Activated CD8-positive, alpha-beta memory T cell treated with anti-CD3 and anti-CD28 coated beads, Interleukin-2, amount 50 U/mL, for 24 hours (primary cell): Measurements from ENCODE around the gene MIPEP.

Experiments
- DNase-seq: peaks from one replicate; pipeline ENCODE4 v3.0.0-alpha.2; 2020; ENCODE audit errors: extremely low read depth

MIPEP gene

DNA sequence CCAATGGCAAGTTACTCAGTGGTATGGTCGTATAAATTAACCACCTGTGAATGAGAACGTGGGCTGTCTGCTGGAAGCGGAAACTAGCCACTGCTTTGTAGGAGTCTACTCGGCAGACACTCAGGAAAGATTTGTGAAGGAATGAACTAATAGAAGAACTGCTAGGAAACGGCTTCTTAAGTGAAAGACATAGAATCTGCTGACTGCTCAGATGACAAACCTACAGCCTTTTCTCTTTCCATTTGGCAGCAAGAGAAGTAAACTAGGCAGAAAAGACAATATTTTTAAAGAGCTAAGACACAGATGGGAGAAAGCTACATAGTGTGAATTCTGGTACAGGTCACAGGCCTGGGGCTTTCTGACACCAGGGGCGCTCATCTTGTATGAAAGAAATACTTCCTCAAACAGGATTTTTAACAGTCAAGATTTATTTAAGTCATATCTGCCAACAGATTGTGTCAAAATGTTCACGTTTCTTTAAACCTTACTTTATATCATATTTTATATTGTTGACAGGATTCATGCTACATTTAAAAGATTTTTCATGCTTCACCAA, 78.4 kb downstream of the MIPEP start:
- no peak for DNase-seq

DNA sequence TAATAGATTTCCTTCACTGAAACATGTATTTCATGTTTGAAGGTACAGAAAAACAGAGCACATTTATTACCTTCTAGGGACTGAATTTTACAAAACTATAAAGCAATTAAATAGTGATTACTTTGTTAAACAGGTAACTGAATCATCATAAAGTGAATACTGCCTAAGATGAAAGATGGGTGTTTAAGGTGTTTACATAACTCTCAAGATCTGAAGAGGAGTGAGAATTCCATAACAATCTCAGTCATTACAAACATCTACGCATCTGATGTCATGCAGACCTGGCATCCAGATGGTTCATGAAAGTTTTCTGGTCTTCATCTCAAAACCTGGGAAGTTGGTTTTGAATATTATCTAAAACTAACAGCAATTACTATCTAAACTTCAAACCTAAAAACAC, 80.4 kb downstream of the MIPEP start:
- DNase-seq, result no peak

DNA sequence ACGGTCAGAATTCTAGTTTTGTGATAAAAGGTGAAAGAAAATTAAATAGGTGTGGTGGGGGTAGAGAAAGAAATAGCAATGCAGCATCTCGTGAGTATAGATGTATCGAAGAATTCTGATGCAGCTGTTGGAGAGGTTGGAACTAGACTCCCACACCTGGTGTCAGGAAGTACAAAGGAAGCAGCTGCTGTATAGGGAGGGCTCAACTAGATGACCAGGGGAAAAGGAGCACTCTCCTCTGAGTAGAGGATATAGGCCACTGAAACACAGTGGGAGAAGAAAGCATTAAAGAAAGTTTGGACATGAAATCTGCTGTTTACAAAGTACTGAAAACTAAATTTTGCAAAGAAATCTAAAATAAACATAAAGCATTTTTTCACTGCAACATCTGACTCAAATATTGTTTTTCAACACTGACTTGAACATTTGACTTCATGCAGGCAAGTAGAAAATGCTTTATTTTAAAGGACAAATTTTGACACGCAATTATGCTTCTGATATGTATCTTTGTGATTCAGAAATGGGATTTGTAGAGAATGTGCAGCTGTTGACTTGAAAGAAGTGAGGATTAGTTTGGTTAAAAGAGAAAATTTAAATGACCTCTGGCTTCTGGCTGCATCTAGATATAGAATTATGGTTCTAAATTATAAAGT, 82.2 kb downstream of the MIPEP start:
- DNase-seq, result no peak

- DNase-seq, result no peak
These were observed 83.4 kb downstream of the MIPEP start for GRCh38 chr13:23805821-23806220.

DNA sequence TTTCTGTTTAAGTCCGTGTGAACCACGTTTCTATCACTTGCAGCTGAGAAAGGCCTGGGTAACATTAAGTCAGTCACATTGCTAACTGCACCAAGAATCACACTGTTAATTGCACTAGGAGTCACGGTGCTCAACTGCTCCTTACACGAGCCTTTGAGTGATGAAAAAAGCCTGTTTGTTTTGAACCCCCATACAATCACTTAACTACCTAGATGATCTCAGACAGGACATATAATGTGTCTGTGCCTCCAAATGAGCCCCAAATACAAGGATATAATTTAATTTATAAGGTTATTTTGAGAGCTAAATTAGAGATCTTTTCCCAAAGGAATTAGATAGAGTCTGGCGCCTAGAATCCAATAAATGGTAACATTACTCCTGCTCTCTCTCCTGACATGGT, 84.1 kb downstream of the MIPEP start:
- DNase-seq, result no peak

- no peak for DNase-seq
These were observed 85.0 kb downstream of the MIPEP start for GRCh38 chr13:23804166-23804565.

- DNase-seq, result no peak
These were observed 88.1 kb downstream of the MIPEP start for GRCh38 chr13:23801141-23801540.

- DNase-seq, result no peak
These were observed 89.3 kb downstream of the MIPEP start for GRCh38 chr13:23799945-23800344.

- no peak for DNase-seq
These were observed 91.8 kb downstream of the MIPEP start for GRCh38 chr13:23797276-23797903.

- DNase-seq, result no peak
These were observed 92.6 kb downstream of the MIPEP start for GRCh38 chr13:23796551-23796950.

- DNase-seq, result no peak
These were observed 94.7 kb downstream of the MIPEP start for GRCh38 chr13:23794267-23795161.

- DNase-seq, result no peak
These were observed 95.5 kb downstream of the MIPEP start for GRCh38 chr13:23793711-23794110.

- DNase-seq, result no peak
These were observed 96.5 kb downstream of the MIPEP start for GRCh38 chr13:23792680-23793079.

DNA sequence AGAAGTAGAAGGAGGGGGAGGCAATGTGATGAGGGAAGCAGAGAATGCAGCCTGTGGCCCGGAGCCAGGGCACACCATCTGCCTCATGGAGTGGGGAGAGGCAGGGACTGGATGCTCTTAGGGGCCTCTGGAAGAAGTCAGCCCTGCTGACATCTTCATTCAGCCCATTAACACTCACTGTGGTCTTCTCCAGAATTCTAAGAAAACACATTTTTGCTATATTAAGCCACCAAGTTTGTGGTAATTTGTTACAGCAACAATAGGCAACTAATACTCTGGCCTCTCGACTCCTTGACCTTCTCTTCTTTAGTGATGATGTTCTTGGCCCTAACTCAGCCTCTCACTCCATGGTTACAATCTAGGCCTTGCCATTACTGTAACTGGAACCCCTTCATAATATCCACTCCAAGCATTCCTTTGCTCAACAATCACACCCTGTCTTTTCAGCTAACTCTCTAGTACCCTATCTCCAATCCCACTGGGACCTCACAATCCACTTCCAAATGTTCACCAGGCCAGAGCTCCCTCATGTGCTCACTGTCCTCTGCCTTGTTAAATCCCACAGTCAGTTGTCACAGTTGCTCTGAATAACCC, 98.5 kb downstream of the MIPEP start:
- no peak for DNase-seq

DNA sequence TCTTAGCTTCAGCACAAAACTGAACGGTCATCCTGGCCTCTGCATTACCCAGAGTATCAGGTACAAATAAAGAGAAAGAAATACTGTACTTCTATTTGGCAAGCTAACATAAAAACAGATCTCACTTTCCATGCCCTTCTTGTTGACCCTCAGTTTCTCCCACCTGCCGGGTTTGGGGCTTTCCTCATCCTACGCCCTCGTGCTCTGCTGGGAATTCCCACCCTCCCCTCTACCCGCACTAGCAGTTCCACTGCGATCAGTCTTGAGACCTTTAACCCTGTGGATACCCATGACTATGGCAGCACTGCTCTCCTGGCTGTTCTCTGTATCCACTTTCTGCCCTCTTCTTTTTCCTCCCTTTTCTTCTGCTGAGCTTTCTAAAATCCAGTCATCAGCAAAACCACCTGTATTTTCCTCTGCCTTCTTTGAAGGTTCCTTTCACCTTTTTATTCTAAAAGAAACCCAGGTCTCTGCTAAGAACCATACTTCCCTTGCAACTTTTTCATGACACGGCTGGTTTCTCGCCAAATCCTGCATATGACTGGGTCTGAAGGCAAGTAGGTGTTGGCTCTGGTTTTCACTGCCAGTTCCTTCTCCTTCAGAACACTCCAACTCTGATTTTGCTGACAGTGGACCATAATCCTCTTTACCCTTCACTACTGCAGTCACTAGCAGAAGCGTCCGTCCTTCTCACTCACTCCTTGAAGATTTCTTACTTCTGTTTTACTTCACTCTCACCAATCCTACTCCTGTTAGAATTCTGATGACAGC, 99.4 kb downstream of the MIPEP start:
- no peak for DNase-seq

- no peak for DNase-seq
These were observed 100.7 kb downstream of the MIPEP start for GRCh38 chr13:23788459-23788858.

DNA sequence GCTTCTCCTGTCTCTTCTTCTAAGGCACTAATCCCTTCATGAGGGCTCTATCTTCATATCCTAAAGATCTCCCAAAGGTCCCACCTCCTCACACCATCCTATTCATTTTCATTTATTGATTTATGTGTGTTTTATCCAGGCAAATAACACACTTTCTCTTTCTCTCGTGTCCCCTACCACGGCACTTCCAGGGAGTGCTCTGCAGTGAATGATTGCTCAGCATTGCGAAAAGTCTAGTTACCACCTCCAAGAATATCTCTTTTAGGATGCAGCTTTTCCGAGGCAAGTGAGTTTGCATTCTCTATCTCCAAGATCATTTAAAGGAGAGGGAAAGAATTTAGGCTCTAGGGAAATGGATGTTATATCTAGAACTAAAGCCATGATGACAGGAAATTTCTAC, 101.7 kb downstream of the MIPEP start:
- DNase-seq, result no peak

- DNase-seq, result no peak
These were observed 102.6 kb downstream of the MIPEP start for GRCh38 chr13:23786607-23787006.

DNA sequence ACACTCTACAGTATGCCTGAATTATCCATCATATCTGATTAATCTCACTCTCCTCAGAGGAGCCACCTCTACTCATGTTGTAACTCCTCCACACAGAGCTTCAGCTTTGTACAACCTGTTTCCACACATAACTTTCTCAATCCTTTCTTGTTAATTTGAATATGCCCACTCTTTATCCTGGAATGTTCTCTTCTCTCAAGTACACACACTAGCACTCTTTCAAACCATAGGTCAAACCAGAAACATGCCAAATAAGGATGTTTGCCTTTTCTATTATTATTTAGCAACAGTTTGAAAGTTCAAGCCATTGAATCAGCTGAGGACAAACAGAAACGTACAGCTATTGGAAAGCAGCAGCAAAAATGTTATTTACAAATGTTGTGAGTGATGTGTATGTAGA, 110.3 kb downstream of the MIPEP start:
- no peak for DNase-seq

DNA sequence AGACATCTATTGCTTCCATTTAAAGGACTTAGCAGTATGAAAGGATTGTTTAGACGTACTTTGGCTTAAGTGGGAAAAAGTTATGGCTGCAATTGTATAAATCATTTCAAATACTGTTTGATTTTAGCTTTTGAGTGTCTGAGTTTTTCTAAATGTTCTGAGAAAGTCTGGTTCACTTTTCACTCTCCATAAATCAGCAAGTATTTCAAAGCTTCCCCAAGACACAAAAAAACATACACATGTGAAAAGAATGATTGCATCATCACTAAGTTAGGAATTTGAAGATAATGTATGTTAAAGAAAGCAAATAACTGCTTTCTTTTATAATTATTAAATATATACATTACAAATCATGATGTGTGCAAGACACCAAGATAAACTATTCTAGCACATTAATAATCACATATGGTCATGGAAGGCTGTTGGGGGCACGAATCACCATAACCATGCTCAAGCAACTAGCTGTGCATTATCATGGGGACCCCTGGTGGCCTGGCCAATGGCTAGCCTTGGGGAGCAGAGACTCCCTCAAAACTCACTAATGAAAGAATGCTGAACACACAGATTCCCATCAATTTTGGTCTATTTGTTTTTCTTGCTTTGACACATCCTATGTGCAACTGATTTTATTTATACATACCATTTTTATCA, 111.1 kb downstream of the MIPEP start:
- no peak for DNase-seq

GRCh38 chr13:23777575-23777870, 111.7 kb downstream of the MIPEP start:
- no peak for DNase-seq
